ENCODE results near the gene IL17RE.

IL17RE gene

DNA sequence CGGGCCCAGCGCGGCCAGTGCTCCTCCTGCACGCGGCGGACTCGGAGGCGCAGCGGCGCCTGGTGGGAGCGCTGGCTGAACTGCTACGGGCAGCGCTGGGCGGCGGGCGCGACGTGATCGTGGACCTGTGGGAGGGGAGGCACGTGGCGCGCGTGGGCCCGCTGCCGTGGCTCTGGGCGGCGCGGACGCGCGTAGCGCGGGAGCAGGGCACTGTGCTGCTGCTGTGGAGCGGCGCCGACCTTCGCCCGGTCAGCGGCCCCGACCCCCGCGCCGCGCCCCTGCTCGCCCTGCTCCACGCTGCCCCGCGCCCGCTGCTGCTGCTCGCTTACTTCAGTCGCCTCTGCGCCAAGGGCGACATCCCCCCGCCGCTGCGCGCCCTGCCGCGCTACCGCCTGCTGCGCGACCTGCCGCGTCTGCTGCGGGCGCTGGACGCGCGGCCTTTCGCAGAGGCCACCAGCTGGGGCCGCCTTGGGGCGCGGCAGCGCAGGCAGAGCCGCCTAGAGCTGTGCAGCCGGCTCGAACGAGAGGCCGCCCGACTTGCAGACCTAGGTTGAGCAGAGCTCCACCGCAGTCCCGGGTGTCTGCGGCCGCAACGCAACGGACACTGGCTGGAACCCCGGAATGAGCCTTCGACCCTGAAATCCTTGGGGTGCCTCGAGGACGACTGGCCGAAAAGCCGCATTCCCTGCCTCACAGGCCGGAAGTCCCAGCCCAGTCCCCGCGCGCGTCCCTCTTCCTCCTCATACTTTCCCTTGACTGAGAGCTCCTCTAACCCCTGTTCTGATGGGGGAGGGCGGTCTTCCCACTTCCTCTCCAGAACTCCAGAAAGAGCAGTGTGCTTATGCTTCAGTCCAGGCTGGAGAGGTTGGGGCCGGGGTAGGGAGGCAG is 12.8 kb downstream of the IL17RE start:
- TF ChIP-seq, protein P1, sequence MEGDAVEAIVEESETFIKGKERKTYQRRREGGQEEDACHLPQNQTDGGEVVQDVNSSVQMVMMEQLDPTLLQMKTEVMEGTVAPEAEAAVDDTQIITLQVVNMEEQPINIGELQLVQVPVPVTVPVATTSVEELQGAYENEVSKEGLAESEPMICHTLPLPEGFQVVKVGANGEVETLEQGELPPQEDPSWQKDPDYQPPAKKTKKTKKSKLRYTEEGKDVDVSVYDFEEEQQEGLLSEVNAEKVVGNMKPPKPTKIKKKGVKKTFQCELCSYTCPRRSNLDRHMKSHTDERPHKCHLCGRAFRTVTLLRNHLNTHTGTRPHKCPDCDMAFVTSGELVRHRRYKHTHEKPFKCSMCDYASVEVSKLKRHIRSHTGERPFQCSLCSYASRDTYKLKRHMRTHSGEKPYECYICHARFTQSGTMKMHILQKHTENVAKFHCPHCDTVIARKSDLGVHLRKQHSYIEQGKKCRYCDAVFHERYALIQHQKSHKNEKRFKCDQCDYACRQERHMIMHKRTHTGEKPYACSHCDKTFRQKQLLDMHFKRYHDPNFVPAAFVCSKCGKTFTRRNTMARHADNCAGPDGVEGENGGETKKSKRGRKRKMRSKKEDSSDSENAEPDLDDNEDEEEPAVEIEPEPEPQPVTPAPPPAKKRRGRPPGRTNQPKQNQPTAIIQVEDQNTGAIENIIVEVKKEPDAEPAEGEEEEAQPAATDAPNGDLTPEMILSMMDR (conservative IDR thresholded peaks at IDR 0.05; ENCODE audit: low read depth, low read length) = peak; percentile 35
- DNase-seq (ENCODE audit: low read depth) = no peak
- H3K4me3 ChIP-seq (ENCODE audit: low read length) = peak overlapping the region; percentile 50

DNA sequence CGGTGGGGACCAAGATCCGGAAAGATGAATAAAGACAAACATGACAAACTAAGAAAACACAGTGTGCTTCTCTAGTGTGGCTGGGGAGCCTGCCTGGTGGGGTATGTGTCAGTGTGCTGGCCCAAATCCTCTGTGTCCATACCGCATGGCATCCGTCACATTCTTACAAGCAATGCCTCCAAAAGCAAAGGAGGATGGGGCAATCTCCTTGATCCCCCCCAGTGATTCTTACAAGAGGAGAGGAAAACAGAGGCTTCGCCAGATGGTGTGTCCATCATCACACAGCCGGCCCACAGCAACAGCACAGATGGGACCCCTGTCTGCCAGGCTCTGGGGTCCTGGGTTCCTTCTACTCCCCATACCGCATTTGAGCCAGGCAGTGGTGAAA is 13.7 kb downstream of the IL17RE start:
- TF ChIP-seq, protein P1 (conservative IDR thresholded peaks at IDR 0.05; ENCODE audit: low read depth, low read length) = no peak
- H3K4me3 ChIP-seq (ENCODE audit: low read length) = peak overlapping the region; percentile 46
- DNase-seq (ENCODE audit: low read depth) = no peak

DNA sequence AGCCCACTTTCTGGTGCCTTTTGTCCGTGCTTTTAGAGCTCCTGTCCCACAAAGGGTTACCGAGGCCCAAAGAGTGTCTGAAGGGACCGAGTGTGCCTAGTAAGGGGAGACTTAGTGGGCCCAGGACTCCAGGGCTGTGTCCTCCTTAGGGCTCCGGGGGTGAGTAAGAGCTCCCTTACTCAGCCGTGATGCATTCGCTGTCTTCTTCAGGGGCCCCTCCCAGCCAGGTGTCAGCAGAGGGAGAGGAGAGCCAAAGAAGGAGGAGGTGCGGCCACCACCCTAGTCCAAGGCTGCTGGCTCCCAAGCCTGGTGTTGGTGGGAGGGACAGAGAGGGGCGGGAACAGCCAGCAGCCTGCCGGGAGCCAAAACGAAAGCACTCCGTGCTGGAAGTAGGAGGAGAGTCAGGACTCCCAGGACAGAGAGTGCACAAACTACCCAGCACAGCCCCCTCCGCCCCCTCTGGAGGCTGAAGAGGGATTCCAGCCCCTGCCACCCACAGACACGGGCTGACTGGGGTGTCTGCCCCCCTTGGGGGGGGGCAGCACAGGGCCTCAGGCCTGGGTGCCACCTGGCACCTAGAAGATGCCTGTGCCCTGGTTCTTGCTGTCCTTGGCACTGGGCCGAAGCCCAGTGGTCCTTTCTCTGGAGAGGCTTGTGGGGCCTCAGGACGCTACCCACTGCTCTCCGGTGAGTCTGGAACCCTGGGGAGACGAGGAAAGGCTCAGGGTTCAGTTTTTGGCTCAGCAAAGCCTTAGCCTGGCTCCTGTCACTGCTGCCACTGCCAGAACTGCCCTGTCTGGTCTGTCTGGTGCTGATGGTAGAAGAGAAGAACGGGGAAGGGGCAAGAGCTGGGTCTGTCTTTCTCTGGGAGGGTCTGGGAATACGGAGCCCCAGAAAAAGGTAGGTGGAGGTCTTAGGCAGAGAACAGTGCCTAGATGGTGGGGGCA is 14.4 kb downstream of the IL17RE start, which contains the start of gene IL17RC:
Gene IL17RC, plus strand, starts transcription at position 365 of the 947 bp plus-strand sequence. Its CDS starts 218 bp downstream, at position 583.
- peak within 1 kb of the TSS; percentile 50 for H3K4me3 ChIP-seq (ENCODE audit: low read length)
- TF ChIP-seq, protein P1 (conservative IDR thresholded peaks at IDR 0.05; ENCODE audit: low read depth, low read length) = no peak
- DNase-seq (ENCODE audit: low read depth) = no peak

DNA sequence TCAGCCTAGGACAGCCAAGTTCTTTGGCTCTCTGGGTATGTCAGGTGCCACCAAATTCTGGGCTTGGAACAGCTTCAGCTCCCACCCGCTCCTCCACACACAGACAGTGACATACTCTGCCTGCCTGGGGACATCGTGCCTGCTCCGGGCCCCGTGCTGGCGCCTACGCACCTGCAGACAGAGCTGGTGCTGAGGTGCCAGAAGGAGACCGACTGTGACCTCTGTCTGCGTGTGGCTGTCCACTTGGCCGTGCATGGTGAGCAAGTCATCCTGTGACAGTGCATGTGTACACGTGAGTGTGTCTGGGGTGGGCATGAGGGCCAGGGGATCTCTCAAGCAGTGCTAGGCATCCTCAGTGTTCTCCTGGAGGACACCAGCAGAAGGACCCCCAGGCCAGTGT is 15.2 kb downstream of the IL17RE start:
- DNase-seq (ENCODE audit: low read depth) = no peak
- H3K4me3 ChIP-seq (ENCODE audit: low read length) = no peak overlapping the region
- TF ChIP-seq, protein P1 (conservative IDR thresholded peaks at IDR 0.05; ENCODE audit: low read depth, low read length) = no peak

DNA sequence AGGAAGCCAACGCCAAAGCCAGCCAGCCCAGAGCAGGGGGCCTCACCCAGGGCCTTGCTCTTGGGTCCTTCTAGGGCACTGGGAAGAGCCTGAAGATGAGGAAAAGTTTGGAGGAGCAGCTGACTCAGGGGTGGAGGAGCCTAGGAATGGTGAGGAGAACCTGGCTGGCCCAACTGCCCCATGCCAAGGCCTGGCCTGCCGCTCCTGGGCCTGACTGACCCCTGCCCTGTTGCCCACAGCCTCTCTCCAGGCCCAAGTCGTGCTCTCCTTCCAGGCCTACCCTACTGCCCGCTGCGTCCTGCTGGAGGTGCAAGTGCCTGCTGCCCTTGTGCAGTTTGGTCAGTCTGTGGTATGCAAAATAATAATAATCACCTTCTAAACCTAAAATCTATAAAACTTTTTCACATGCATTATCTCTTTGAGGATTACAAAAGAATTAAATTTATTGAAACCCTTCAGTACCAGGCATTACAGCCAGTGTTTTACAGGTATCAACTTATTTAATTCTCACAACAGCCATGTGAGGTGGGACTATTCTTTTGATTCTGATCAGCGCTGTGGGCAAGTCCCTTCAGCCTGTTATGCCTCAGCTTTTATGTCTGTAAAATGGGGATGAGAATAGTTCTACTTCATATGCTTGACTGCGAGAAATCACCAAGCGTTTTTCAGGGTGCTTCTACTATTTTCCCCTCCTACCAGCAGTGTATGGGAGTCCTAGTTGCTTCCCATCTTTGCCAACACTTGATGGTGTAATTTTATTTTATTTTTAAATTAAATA is 15.8 kb downstream of the IL17RE start:
- DNase-seq (ENCODE audit: low read depth) = no peak
- H3K4me3 ChIP-seq (ENCODE audit: low read length) = no peak overlapping the region
- TF ChIP-seq, protein P1 (conservative IDR thresholded peaks at IDR 0.05; ENCODE audit: low read depth, low read length) = no peak

- no peak overlapping the region for H3K4me3 ChIP-seq (ENCODE audit: low read length)
- no peak for DNase-seq (ENCODE audit: low read depth)
- TF ChIP-seq, protein P1 (conservative IDR thresholded peaks at IDR 0.05; ENCODE audit: low read depth, low read length) = no peak
These were observed 25.5 kb downstream of the IL17RE start for GRCh38 chr3:9928158-9928557.

Data from retinal pigment epithelial cell (primary cell).